HG03175 (cell line): ENCODE results near the gene PRICKLE2.

Source experiments
- ATAC-seq: cut with Tn5 transposase; IDR thresholded peaks from one replicate; pipeline ENCODE4 v1.9.1; 2021; ENCODE audit warnings: mild to moderate bottlenecking, moderate library complexity; ENCODE audit not compliant: unreplicated experiment

PRICKLE2 gene

GRCh38 chr3:64138046-64138445 lies 87.2 kb downstream of the PRICKLE2 start:
- ATAC-seq: no peak

DNA sequence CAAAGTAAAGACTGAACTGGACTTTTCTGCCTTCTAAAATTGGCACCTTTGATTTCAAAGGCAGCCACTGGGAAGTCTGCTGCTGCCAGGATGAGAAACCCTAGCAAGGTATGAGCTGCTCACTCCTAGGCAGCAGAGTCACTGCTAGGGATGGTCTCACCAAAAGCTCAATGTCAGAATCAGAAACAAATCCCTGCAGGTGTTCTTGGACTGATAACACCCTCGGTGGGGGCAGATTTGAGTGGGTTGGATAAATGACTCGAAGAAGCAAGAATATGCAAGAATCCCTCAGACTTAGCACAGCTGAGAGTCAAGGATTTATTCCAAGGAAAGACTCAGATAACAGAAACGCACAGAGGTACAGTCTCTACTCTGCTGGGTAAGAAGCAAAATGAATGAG lies 90.4 kb downstream of the PRICKLE2 start:
- ATAC-seq: no peak

DNA sequence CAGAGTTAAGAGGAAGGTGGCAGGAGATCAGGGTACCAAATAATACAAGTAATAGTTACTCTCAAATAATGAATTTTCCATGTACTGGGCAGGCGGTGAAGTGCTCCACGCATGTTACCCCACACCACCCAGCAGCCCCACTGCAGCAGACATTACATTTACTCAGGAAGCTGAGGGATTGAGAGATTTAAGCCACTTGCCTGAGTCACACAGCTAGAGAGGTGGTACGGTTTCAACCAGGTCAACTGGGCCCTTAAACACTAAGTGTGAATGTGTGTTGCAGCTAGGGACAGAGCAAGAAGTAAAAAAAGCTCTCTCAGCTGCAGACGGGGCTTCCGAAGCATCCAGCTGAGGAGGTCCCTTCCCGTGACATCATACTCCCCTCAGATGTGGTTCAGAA lies 91.3 kb downstream of the PRICKLE2 start:
- ATAC-seq: no peak

- ATAC-seq: no peak
Measured at GRCh38 chr3:64133272-64133671, 92.0 kb downstream of the PRICKLE2 start.

GRCh38 chr3:64131725-64132469 lies 93.4 kb downstream of the PRICKLE2 start:
- no peak for ATAC-seq

- no peak for ATAC-seq
Measured at GRCh38 chr3:64130436-64130835, 94.8 kb downstream of the PRICKLE2 start.

GRCh38 chr3:64129581-64129980 lies 95.7 kb downstream of the PRICKLE2 start:
- ATAC-seq: no peak

DNA sequence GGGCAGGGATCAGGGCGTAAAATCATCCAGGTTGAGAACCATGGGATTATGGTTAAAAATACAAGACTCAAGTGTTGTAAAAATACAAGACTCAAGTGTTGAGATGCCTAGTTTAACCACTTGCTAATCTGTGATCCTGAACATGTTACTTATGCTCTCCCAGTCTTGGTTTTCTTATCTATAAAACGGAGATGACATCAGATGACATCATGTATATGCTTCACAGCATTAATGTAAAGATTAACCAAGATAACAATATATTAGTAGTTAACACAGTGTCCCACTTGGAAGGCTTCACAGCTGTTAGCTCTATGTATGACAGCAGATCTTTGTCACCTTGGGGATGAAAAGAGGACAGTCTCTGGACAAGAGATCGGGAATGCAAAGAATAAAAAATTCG lies 96.2 kb downstream of the PRICKLE2 start:
- no peak for ATAC-seq

DNA sequence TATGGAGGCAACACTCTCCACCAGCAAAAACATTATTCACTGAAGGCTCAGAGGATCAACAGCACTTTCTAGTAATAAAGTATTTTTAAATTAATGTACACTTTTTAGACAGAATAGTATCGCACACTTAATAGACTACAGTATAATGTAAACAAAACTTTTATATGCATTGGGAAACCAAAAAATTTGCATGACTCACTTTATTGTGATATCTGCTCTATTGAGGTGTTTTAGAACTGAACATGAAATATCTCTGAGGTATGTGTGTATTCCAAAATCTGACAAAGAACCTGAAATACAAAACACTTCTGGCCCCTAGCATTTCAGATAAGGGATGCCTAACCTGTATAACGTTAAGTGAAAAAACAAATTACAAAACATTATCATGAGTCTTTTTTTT lies 99.7 kb downstream of the PRICKLE2 start:
- ATAC-seq: no peak

- no peak for ATAC-seq
Measured at GRCh38 chr3:64123931-64124330, 101.3 kb downstream of the PRICKLE2 start.

DNA sequence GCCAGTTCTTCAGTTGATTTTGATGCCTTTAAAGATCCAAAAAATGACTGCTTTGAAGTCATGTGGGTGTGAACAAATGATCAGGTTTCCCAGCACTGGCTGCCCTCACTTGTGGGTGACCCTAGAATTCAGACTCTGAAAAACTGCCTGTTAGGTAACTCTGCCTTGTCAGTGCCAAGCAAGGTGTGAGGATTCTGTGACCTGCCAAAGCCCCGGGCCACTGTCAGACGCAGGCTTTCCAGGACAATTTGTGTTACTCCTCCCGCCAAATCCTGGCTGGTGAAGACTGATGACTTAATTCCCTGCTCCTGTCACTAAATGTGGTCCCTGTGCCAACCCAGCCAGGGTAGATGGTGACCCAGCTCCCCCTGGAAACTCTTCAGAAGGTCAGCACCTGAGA lies 102.8 kb downstream of the PRICKLE2 start:
- ATAC-seq: no peak

DNA sequence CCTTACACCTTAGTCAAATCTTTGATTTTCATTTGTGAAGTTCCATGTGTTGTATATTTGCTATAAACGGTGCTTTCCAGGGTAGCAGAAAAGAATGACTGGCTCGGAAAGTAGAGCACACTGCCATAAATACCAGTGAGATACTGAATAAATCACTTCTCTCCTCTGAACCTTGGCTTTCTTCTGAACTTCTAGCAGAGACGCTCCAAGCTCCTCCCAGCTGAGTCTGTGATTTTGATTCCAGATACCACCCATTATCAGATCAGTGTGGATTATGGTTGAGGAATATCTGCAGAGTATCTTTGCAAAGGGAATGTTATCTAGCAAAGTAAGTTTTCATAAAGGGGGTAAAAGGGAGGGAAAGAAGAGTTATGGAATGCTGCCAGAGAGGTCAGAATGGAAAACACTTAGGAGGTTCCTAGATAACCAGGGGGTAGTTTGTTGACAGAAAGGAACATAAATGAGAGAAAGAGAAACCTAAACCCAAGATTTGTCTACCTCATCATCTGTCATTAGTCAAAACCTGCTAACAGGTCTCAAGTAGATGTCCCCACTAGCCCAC lies 103.4 kb downstream of the PRICKLE2 start:
- ATAC-seq: no peak

DNA sequence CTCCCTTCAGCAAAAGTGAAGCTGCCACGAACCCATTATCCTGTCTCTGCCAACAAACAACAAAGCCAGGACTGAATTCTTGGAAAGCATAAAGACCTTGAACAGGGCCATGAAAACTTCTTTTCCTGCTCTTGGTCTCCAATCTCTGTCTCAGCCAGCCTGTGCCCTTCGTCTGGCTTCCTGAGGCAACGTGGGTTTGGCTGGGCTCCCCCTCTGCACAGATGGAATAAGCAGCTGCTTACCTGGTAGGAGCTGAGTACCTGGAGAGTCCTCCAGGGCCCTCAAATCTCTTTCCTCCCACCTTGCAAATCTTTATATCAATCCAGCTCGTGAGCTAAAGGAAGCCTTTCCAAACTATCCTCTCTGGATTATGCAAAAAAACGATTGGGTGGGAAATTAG lies 104.4 kb downstream of the PRICKLE2 start:
- no peak for ATAC-seq

DNA sequence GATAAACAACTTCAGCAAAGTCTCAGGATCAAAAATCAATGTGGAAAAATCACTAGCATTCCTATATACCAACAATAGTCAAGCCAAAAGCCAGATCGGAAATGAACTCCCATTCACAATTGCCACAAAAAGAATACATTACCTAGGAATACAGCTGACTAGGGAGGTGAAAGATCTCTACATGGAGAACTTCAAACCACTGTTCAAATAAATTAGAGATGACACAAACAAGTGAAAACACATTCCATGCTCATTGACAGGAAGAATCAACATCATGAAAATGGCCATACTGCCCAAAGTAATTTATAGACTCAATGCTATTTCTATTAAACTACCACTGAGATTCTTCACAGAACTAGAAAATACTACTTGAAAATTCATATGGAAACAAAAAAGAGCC lies 107.8 kb downstream of the PRICKLE2 start:
- no peak for ATAC-seq

GRCh38 chr3:64114651-64115050 lies 110.6 kb downstream of the PRICKLE2 start:
- no peak for ATAC-seq

GRCh38 chr3:64111872-64112271 lies 113.4 kb downstream of the PRICKLE2 start:
- ATAC-seq: no peak

GRCh38 chr3:64111083-64111482 lies 114.2 kb downstream of the PRICKLE2 start:
- ATAC-seq: no peak

DNA sequence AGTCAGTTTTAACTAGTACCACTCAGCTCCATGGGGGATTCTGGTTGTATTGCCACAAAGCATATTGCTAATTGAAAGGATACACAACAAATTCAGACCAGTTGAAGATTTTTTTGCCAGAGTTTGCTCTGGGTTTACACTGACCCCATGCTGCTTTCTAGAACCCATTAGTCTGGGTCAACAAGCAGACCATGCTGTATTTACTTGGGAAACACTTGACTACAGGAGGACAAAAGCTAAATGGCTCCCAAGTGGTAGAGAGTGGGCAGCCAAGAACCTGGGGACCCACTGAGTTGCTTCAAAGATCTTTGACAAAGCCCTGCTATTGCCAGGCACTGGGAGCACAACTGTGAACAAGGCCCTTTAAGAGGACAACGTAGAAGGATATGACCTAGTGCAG lies 115.2 kb downstream of the PRICKLE2 start:
- ATAC-seq: no peak

GRCh38 chr3:64109438-64109837 lies 115.8 kb downstream of the PRICKLE2 start:
- no peak for ATAC-seq

GRCh38 chr3:64108784-64109317 lies 116.4 kb downstream of the PRICKLE2 start:
- no peak for ATAC-seq

DNA sequence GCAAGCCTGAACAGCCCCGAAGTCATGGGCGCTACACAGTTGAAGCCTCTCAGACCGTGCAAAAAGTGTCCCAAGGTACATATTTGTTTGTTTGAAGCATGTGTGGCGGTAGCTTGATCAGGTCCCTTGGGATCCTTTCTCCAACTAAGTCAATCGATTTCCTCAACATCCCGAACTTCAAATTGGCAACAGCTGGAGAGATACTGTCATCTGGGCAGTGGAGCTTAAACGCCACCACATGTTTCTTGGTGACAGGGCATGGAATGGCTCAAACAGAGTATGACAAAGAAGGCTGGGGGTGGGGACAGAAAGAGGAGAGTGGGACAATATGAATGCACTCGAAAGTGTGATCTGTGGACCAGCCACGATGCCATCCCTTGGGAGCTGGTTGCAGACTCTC lies 117.0 kb downstream of the PRICKLE2 start:
- no peak for ATAC-seq

GRCh38 chr3:64107190-64107589 lies 118.1 kb downstream of the PRICKLE2 start:
- ATAC-seq: no peak

DNA sequence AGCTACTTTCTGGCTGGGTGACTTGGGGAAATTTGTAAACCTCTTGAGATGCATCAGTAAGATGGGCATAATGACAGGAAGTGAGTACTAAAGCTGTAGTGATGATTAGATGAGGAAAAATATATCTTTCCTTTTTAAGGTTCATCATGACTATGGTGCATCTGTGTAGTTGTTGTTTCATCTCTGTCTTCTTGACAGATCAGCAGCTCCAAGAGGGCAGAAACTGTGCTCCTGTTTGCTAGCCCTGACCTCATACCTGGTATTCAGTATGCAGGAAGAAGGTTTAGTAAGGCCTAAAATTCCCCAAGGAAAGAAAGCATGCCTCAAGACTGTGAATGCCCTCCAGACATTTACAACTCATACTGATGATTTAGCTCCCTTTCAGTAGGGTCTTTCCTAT lies 119.5 kb downstream of the PRICKLE2 start:
- ATAC-seq: no peak
